CD4-positive, alpha-beta T cell treated with Interleukin-10 for 1 hour (primary cell): ENCODE results near the gene GP1BA.
"Not testable (repeated sequence)": the region's sequence is repeated elsewhere in the genome, so short reads cannot be mapped to it uniquely, and the experiment has no call there.

ENCODE experiments used
- DNase-seq: peaks from one replicate; pipeline ENCODE4 v3.0.0-alpha.2; 2020

Gene GP1BA

DNA sequence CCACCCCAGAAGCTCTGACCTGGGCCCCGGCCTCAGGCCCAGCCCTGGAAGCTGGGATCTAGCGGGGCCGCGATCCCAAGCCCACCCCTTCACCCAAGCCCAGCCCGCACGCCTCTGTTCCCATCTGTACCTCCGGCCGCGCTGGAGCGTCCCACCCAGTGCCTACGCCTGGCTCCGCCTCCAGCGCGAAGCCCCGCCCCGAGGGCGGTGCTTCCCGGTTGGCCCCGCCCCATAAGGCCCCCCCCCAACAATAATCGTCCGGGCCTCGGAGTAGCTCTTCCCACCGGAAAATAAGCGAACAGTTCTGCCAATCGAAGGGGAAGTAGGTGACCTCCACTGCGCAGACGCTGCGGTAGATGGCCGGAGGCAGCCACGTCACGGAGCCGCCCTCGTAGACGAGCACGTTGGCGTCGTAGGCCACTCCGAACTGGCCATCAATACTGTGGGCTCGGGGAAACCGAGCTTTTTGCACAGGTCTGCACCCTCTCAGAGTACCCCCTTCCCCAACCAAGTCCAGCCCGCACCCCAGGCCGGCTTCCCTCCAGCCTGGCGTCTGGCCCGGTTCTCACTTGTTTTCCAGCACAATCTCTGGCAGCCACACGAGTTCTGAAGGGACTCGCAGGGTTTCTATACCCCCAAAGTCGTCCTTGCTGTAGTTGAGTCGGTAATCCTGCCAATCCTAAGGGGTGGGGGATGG lies 30.3 kb upstream of the GP1BA start:
- DNase-seq: peak; percentile 50

DNA sequence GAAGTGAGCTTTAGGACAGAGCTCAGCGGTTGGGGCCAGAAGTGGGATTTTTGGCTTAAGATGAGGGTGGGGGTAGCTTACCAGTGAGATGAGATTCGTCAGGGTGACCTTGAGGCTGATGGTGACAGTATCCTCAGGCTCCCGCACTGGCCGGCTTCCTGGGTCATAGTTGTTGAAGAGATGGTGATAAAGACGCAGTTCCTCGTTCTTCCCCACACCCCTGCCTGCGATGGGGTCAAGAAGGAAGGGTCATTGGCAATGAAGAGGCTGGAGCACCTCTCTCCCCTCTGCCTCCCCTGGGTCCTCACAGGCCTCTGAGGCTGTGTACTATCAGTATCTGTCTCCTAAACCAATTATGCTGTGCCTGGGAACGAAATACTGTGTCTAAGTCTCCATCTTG lies 29.5 kb upstream of the GP1BA start:
- no peak for DNase-seq

DNA sequence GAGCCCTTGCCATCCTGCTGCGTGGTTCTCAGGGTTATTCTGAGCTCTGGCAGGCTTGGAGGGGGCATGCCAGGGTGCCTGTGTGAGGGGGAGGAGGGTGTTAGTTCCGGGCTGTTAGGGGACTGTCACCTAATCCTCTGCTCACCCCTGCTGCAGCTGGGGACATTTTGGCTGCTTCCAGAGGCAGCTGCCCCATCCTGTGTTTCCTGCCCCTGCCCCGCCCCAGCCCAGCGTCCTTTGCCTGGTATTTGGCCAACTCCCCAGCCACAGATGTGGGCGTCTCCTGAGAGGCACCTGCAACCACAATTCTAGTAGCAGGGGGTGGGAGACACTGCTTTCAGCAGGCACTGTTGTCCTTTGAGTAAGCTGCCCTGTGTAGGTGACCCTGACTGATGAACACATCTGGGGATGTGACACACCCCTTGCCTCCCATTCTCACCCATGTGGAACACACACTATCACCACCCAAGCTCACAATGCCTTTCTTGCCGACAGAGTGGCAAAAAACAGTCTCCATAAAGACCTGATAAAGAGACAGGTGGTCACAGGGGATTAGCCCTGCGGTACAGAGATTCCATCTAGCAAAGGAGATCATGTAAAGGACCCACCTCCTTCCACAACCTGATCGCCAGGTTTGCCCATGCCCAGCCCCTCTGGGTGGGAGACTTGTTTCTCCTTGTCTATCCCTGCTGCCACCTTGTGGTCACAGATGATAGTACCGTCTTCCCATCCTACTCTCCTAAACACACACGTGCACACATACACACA lies 28.8 kb upstream of the GP1BA start, which contains the start of gene CHRNE:
TSS of gene CHRNE (minus strand) at position 48 of the 768 bp plus-strand sequence. CDS start at position 13, 35 bp downstream.
- peak; percentile 85 for DNase-seq

DNA sequence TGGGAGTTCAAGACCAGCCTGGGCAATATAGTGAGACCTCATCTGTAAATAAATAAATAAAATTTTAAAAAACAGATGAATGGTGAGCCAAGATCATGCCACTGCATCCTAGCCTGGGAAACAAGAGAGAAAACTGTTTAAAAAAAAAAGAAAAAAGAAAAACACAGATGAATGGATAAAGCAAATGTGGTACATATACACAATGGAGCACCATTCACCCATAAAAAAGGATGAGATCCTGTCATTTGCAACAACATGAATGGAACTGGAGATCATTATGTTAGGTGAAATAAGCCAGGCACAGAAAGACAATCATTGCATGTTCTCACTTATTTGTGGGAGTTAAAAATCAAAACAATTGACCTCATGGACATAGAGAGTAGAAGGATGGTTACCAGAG lies 25.4 kb upstream of the GP1BA start:
- not testable (repeated sequence) for DNase-seq

DNA sequence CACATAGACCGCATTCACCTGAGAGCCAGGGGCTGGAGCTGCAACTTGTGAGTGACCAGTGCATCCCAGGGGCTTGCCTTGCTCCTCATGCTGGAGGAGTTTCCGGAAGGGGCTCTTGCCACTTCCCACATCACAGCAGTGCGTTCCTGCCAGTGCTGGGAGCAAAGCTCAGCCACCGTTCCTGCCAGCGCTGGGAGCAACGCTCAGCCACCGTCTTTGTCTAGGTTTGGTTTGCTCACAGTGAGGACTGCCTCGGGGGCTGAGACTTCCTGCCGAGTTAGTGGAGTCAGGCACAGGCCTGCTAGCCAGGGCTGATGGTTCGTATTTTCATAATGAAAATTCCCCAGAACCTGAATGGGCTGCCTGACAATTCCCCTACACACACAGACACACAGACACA lies 23.8 kb upstream of the GP1BA start:
- DNase-seq: no peak

DNA sequence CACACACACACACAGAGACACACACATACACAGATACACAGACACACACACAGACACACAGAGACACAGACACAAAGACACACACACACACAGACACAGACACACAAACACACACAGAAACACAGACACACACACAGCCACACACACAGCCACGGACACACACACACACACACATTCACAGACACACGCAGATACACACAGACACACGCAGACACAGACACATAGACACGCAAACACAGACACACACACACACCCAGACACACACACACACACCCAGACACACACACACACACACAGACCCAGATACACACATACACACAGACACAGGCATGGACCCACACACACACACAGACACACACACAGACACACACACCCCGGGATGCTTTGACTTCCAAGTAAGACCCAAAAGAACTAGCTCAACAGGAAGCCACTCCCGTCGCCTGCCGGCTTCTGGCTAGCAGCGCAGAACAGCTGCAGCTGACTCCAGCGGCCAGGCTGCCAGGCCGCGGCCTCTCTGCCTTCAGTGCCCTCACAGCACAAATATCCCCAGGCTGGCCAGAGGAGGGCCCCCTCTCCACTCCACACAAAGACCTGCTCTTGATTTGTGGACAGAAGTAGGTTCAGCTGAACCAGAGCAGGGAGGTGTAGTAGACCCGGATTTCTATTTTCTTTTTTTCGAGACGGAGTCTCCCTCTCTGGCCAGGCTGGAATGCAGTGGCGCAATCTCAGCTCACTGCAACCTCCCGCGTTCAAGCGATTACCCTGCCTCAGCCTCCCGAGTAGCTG lies 23.2 kb upstream of the GP1BA start:
- peak; percentile 84 for DNase-seq

DNA sequence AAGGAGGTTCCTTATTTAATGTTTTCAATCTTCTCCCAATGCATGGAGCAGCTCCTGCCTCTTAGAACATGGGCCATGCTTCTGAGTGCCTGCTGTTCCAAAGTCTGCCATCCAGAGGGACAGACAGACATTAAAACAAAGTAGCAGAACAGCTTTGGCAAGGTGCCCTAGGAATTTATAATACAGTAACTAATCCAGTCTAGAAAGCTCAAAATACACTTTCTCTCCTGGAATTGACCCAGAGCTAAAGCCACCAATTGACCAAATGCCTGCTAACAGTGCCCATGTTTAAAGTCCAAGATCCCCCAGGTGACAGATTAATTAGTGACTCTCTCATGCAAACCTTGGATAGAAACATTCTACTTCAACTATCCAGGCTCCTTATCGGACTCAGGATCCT lies 18.1 kb upstream of the GP1BA start:
- DNase-seq: no peak

DNA sequence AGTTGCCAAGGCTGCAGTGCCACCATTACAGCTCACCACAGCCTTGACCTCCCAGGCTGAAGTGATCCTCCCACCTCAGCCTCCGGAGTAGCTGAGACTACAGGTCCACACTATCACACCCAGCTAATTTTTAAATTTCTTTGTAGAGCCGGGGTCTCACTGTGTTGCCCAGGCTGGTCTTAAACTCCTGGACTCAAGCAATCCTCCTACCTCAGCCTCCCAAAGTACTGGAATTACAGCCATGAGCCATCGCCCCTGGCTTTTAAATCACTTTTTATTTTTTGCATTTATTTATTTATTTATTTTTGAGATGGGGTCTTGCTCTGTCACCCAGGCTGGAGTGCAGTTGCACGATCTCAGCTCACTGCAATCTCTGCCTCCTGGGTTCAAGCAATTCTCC lies 17.5 kb upstream of the GP1BA start:
- DNase-seq: not testable (repeated sequence)

DNA sequence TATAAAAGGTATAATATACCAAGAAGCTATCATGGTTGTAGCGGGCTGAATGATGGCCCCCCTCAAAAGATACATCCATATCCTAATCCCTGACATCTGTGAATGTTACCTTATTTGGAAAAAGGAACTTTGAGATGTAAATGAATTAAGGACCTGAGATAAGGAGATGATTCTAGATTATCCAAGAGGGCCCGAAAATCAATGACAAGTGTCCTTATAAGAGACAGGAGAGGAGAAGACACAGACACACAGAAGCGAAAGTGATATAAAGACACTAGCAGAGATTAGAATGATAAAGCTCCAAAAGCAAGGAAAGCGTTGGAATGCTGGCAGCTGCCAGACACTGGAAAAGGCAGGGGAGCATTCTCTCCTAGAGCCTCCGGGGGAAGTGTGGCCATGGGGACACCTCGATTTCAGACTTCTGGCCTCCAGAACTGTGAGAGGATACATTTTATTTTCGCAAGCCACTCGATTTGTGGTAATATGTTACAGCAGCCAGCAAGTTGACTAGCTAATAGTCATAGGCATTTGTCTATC lies 12.5 kb upstream of the GP1BA start:
- DNase-seq: no peak

DNA sequence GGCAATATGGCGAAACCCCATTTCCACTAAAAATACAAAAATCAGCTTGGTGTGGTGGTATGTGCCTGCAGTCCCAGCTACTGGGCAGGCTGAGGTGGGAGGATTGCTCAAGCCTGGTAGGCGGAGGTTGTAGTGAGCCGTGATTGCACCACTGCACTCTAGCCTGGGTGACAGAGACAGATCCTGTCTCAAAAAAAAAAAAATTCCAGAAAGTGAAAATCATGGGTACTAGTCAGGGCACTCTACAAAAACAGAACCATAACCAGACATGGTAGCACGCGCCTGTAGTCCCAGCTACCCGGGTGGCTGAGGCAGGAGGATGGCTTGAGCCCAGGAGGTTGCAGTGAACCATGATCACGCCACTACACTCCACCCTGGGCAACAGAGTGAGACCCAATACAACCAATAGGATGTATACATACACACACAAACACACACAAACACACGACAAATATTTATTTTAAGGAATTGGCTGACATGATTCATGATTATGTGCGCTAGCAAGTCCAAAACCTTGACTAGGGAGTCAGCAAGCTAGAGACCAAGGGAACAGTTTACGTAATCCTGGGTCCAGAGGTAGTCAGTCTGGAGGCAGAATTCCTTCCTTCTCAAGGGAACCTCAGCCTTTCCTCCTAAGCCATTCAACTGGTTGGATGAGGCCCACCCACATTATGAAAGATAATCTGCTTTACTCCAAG lies 11.6 kb upstream of the GP1BA start:
- no peak for DNase-seq

DNA sequence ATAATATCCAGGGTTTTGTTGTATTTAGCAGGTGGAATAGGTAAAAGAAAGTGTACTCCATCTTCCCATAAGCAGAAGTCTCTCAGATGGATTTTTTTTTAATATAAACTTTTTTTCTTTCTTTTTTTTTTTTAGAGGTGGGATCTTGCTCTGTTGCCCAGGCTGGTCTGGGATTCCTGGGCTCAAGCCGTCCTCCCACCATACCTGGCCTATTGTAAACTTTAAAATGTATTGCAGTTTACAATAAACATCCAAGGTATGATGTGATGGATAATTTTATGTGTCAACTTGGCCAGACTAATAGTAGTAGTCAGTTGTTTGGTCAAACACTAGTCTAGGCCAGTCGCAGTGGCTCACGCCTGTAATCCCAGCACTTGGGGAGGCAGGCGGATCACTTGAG lies 10.8 kb upstream of the GP1BA start:
- no peak for DNase-seq

DNA sequence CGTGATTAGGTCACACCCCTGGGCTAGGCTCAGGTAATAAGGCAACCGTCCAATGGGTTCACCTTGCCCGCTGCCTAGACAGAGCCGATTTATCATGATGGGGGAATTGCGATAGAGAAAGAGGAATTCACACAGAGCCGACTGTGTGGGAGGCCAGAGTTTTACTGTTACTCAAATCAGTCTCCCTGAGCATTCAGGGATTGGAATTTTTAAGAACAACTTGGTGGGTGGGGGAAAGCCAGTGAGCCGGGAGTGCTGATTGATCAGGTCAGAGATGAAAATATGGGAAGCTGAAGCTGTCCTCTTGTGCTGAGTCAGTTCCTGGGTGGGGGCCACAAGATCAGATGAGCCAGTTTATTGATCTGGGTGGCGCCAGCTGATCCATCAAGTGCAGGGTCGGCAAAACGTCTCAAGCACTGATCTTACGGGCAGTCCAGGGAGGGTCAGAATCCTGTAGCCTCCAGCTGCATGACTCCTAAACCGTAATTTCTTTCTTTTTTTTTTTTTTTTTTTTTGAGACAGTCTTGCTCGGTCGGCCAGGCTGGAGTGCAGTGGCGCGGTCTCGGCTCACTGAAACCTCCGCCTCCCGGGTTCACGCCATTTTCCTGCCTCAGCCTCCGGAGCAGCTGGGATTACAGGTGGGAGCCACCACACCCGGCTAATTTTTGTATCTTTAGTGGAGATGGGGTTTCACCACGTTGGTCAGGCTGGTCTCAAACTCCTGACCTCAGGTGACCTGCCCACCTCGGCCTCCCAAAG lies 5.3 kb upstream of the GP1BA start:
- not testable (repeated sequence) for DNase-seq

DNA sequence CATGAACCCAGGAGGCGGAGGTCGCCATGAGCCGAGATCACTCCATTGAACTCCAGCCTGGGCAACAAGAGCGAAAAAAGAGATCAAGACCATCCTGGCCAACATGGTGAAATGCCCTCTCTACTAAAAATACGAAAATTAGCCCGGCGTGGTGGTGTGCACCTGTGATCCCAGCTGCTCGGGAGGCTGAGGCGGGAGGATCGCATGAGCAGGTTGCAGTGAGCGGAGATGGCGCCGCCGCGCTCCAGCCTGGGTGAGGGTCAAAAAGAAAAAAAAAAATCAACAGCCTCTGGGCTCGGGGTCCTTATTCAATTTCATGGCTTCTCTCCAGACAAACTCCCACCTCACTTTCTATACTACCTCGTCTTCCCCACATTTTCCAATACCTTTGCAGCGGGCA lies 3.2 kb upstream of the GP1BA start:
- DNase-seq: no peak

DNA sequence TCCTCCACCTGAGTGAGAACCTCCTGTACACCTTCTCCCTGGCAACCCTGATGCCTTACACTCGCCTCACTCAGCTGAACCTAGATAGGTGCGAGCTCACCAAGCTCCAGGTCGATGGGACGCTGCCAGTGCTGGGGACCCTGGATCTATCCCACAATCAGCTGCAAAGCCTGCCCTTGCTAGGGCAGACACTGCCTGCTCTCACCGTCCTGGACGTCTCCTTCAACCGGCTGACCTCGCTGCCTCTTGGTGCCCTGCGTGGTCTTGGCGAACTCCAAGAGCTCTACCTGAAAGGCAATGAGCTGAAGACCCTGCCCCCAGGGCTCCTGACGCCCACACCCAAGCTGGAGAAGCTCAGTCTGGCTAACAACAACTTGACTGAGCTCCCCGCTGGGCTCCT lies 679 bp downstream of the GP1BA start:
- DNase-seq: no peak

DNA sequence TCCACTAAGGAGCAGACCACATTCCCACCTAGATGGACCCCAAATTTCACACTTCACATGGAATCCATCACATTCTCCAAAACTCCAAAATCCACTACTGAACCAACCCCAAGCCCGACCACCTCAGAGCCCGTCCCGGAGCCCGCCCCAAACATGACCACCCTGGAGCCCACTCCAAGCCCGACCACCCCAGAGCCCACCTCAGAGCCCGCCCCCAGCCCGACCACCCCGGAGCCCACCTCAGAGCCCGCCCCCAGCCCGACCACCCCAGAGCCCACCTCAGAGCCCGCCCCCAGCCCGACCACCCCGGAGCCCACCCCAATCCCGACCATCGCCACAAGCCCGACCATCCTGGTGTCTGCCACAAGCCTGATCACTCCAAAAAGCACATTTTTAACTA lies 1.6 kb downstream of the GP1BA start:
- DNase-seq: no peak

DNA sequence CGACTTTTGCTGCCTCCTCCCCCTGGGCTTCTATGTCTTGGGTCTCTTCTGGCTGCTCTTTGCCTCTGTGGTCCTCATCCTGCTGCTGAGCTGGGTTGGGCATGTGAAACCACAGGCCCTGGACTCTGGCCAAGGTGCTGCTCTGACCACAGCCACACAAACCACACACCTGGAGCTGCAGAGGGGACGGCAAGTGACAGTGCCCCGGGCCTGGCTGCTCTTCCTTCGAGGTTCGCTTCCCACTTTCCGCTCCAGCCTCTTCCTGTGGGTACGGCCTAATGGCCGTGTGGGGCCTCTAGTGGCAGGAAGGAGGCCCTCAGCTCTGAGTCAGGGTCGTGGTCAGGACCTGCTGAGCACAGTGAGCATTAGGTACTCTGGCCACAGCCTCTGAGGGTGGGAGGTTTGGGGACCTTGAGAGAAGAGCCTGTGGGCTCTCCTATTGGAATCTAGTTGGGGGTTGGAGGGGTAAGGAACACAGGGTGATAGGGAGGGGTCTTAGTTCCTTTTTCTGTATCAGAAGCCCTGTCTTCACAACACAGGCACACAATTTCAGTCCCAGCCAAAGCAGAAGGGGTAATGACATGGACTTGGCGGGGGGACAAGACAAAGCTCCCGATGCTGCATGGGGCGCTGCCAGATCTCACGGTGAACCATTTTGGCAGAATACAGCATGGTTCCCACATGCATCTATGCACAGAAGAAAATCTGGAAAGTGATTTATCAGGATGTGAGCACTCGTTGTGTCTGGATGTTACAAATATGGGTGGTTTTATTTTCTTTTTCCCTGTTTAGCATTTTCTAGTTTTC lies 2.3 kb downstream of the GP1BA start:
- no peak for DNase-seq

DNA sequence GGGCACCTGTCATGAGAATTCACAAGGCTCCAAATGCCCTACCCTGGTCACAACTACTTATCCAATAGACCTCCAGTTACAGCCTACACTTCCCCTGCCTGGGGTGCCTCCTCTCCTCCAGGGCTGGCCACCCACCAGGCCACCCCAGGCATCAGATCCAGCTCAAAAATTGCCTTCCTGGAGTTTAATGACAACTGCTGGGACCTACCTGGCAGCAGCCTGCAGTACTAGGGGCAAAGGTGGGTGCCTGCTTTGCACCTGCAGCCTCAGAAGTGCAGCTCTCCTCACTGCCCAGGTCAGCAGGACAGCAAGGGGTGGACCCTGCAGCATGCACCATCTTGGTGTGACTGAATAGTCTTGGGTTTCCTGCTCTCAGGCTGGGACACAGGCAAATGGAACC lies 3.6 kb downstream of the GP1BA start:
- no peak for DNase-seq

DNA sequence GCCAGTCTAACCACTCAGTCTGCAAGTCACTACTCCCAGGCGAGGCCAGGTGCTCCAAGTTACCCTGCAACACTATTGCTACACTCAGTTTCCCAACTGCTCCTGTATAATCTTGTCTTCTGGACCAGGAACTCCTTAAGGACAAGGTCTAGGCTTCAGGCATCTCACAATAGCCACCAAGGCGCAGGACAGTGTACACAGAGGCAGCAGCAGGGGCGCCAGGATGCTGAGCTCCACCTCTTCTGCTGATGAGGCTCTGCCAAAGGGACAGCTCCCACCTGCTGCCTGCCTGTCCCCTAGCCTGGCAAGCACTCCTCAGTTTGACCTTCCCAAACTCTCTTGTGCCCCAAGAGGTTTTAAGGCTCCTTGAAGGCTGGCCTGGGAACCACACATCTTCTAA lies 4.4 kb downstream of the GP1BA start:
- DNase-seq: no peak

DNA sequence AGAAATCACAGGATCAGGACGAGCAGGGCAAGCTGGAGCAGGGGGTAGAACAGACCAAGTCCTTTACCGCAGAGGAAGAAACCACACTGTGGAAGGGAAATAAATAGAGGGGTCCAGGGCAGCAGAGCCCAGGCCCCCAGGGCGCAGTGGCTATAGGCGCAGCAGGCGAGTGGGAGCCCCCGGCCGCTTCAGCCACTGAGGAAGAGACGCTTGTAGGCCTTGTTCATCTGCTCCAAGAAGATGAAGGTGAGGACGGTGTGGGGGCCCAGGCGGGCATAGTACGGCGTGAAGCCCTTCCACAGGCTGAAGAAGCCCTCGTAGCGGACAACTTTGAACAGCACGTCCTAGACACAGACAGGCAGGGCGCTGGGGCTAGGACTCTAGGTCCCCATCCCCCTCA lies 5.5 kb downstream of the GP1BA start:
- no peak for DNase-seq

DNA sequence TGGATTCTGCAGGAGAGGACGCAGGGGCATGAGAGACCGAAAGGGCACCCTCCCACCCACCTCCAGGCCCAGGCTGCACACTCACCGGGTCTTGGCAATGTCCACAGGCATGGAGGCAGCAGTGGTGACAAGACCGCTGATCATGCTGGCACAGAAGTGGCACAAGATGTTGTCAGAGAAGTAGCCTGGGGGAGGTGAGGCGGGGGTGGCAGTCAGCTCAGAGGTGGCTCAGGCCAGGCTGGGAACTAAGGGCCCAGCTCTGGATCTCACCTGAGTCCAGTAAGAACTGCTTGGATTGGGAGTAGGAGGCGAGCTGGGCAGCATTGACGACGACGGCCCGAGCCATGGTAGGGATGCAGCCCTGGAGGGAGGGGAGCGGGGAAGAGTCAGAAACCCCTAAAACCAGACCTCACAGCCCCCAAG lies 6.0 kb downstream of the GP1BA start:
- no peak for DNase-seq
